HG02623 (cell line): ENCODE results near the gene ANO1.

Experiments used
- ATAC-seq: cut with Tn5 transposase; IDR thresholded peaks from one replicate; pipeline ENCODE4 v1.9.1; 2021; ENCODE audit warnings: moderate library complexity; ENCODE audit not compliant: unreplicated experiment

ANO1 gene

DNA sequence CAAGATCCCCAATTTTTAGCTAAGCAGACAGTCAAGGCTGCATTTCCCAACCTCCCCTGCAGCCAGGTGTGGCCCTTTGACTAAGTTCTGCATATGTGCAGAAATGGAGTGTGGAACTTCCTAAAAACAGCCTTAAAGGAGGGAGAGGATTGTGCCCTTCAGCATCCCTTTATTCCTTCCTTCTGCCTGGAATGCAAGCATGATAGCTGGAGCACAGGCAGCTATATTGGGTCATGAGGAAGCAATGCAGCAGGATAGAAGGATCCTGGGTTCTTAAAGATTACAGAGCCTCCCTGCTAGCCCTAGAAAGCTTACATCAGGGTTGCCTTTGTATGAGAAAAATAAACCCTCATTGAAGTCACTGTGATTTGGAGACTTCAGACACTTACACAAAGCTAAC is 154.9 kb downstream of the ANO1 start:
- ATAC-seq = no peak

DNA sequence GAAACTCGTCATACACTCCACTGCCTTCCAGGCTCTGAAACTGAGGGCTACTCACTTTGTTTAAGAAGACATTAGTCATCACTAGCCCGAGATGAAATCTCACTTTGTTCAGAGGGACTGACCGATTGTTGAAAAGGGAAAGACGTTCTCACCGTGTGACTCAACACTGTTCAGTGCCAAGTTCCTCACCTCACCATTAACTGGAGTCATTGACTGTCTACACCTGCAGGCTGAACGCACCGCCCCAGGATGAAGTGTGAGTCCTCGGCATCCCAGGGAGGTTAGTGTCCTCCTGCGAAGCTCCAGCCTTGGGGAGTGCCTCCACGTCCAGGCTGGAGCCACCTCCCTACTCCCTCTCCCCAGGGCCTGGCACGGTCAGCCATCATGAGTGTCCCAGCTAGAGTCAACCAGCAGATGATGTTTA is 155.4 kb downstream of the ANO1 start:
- no peak for ATAC-seq

- no peak for ATAC-seq
Observed at GRCh38 chr11:70233962-70234361, 155.8 kb downstream of the ANO1 start.
